Measurements from ENCODE around the gene FGF12. TPM values are rescaled to one million over a fixed set of nuclear protein-coding genes. Genes with fewer than 3 reads are reported as not detected.

The FGF12 gene
- total and polyA plus RNA-seq, 4 experiments from 2014 or later: not detected

GRCh38 chr3:192685801-192686200 is 41.5 kb downstream of the FGF12 start:
- H3K27ac Mint-ChIP-seq: no peak overlapping the region
- H3K4me3 ChIP-seq (ENCODE audit: low read length in 2 of 2): no peak overlapping the region
- H3K36me3 ChIP-seq (ENCODE audit: insufficient read depth, low read length): no peaks in the 10 kb centered on the region
- no peaks in the 10 kb centered on the region for H3K27me3 ChIP-seq (ENCODE audit: insufficient read depth, low read length)
- no peaks in the 10 kb centered on the region for H3K4me1 ChIP-seq (ENCODE audit: insufficient read depth, low read length)
- H3K27me3 Mint-ChIP-seq: no peaks in the 10 kb centered on the region
- no peaks in the 10 kb centered on the region for H3K36me3 Mint-ChIP-seq
- no peaks in the 10 kb centered on the region for H3K9me3 ChIP-seq (ENCODE audit: control insufficient read depth in 1 of 2, low read length in 2 of 2)
- H3K4me1 Mint-ChIP-seq: no peaks in the 10 kb centered on the region
- H3K9me3 Mint-ChIP-seq: peaks cover 0 to 23% (median 13%) of the 10 kb centered on the region in 8 donors
- POLR2A ChIA-PET (ENCODE audit: partially characterized antibody): no interaction called here
- no peak overlapping the region for H3K27ac ChIP-seq (ENCODE audit: low read depth, low read length)
- CTCF ChIA-PET (ENCODE audit: partially characterized antibody): no interaction called here
- H3K4me3 Mint-ChIP-seq: no peak overlapping the region
- no peak for DNase-seq
- intact Hi-C loops (cut with micrococcal nuclease): no loop called here

DNA sequence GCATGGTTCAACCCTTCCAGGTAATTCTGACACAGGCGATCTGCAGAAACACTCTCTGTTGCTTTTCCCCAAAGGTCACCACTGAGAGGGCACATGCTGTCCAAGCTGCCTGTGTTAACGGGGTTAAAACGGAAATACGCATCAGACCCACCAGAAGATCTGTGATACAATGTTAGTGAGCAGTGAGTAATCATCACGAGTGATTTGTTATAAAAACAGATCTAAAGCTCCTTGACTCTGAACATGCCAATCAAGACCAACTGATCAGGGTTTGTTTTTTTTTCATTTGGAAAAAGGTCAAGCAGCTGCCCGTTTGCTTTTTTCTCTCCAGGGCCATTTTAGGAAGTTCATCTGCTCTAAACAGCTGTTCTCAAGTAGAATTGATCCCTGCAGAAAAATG is 43.2 kb downstream of the FGF12 start:
- Mint-ChIP-seq H3K36me3 (no peaks in the 10 kb centered on the region), H3K27me3 (no peaks in the 10 kb centered on the region), H3K27ac (no peak overlapping the region), H3K4me3 (no peak overlapping the region), H3K4me1 (no peaks in the 10 kb centered on the region), H3K9me3 (peaks cover 0 to 11% (median 7%) of the 10 kb centered on the region in 8 donors)
- Histone ChIP-seq H3K4me1 (ENCODE audit: insufficient read depth, low read length) (no peaks in the 10 kb centered on the region), H3K4me3 (ENCODE audit: low read length in 2 of 2) (no peak overlapping the region), H3K36me3 (ENCODE audit: insufficient read depth, low read length) (no peaks in the 10 kb centered on the region), H3K9me3 (ENCODE audit: control insufficient read depth in 1 of 2, low read length in 2 of 2) (no peaks in the 10 kb centered on the region), H3K27me3 (ENCODE audit: insufficient read depth, low read length) (no peaks in the 10 kb centered on the region), H3K27ac (ENCODE audit: low read depth, low read length) (no peak overlapping the region)
- ChIA-PET POLR2A (ENCODE audit: partially characterized antibody) (no interaction called here), CTCF (ENCODE audit: partially characterized antibody) (no interaction called here)
- intact Hi-C loops (cut with micrococcal nuclease): no loop called here
- DNase-seq: no peak

DNA sequence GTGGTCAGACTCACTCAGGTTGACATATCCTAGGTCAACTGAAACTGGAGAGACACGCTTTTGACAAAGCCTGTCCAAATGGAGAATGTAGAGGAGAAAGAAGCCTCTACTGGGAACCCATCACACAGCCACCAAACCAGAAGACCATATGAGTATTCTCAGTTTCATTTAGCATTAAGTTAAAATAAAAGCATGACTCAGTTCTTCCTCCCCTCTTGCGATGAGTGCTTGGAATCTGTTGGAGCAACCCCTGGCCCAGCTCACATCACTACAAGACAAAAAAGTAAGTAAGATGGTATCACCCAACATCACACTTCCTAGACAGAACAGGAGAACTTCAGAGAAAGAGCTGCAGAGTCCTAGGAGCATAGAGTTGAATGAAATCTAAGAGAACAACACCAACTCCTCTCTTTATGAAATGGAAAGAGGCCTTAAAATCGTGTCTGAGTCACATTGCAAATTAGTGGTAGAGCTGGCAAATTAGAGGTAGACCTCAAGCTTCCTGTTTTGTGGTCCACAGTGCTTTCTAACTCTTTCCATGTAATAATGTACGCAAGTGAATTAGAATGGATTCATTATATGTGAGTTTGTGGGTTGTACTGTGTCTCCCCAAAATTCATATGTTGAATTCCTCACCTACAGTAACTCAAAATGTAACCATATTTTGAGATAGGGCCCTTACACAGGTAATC is 51.2 kb downstream of the FGF12 start:
- no peak for DNase-seq
- Mint-ChIP-seq H3K4me1 (peaks cover 0 to 4% (median 0%) of the 10 kb centered on the region in 4 donors), H3K27me3 (no peaks in the 10 kb centered on the region), H3K9me3 (peaks cover 0 to 4% (median under 1%) of the 10 kb centered on the region in 8 donors), H3K27ac (no peak overlapping the region), H3K36me3 (no peaks in the 10 kb centered on the region), H3K4me3 (no peak overlapping the region)
- intact Hi-C loops (cut with micrococcal nuclease): no loop called here
- no peak overlapping the region for H3K4me3 ChIP-seq (ENCODE audit: low read length in 2 of 2)
- H3K27ac ChIP-seq (ENCODE audit: low read depth, low read length): no peak overlapping the region
- H3K9me3 ChIP-seq (ENCODE audit: control insufficient read depth in 1 of 2, low read length in 2 of 2): no peaks in the 10 kb centered on the region
- POLR2A ChIA-PET (ENCODE audit: partially characterized antibody): no interaction called here
- CTCF ChIA-PET (ENCODE audit: partially characterized antibody): no interaction called here
- H3K36me3 ChIP-seq (ENCODE audit: insufficient read depth, low read length): no peaks in the 10 kb centered on the region
- H3K4me1 ChIP-seq (ENCODE audit: insufficient read depth, low read length): no peaks in the 10 kb centered on the region
- no peaks in the 10 kb centered on the region for H3K27me3 ChIP-seq (ENCODE audit: insufficient read depth, low read length)

DNA sequence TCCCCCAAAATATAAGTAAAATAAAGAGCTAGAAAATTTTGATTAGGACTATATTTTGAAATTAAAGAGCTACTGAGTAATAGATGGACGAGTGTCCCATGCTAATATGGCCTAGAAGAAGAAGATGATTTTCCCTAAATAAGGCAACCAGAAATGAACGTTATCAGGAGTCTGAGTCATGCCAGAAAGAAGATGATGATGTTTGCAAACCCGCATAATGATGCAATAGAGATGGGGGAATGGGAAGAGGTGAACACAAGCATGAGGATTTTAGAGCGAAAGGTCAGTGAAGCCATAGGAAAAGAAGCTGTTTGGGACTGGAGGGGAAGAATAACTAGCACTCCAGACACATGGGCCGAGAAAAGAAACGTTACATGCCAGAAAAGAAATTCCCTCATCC is 71.7 kb downstream of the FGF12 start:
- Mint-ChIP-seq H3K27me3 (peaks cover 0 to 3% of the 10 kb centered on the region in 2 donors), H3K4me1 (no peaks in the 10 kb centered on the region), H3K36me3 (no peaks in the 10 kb centered on the region), H3K27ac (no peak overlapping the region), H3K9me3 (peaks cover 0 to 4% (median 0%) of the 10 kb centered on the region in 8 donors), H3K4me3 (no peak overlapping the region)
- Histone ChIP-seq H3K36me3 (ENCODE audit: insufficient read depth, low read length) (no peaks in the 10 kb centered on the region), H3K27me3 (ENCODE audit: insufficient read depth, low read length) (no peaks in the 10 kb centered on the region), H3K4me3 (ENCODE audit: low read length in 2 of 2) (no peak overlapping the region), H3K4me1 (ENCODE audit: insufficient read depth, low read length) (no peaks in the 10 kb centered on the region), H3K9me3 (ENCODE audit: control insufficient read depth in 1 of 2, low read length in 2 of 2) (no peaks in the 10 kb centered on the region), H3K27ac (ENCODE audit: low read depth, low read length) (no peak overlapping the region)
- CTCF ChIA-PET (ENCODE audit: partially characterized antibody): no interaction called here
- DNase-seq: no peak
- intact Hi-C loops (cut with micrococcal nuclease): no loop called here
- POLR2A ChIA-PET (ENCODE audit: partially characterized antibody): no interaction called here

DNA sequence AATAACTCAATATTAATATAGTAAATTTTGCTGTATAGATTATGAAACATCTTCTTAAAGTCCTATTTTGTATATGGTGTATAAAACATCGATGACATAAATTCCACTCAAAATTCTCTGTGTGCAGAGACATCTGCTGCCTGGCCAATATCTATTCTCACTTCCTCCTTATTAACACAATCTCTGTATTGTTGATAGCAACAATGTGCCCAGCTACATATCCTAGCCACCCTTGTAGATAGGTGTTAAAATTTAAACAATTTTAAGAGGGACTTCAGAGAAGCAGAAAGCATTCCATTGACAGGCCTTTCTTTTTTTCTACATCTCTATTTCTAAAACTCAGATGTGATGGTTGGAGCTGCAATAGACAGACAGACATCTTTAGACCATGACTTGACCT is 72.3 kb downstream of the FGF12 start:
- POLR2A ChIA-PET (ENCODE audit: partially characterized antibody): no interaction called here
- H3K27ac Mint-ChIP-seq: no peak overlapping the region
- intact Hi-C loops (cut with micrococcal nuclease): no loop called here

GRCh38 chr3:192653862-192654261 is 73.5 kb downstream of the FGF12 start:
- no peaks in the 10 kb centered on the region for H3K36me3 ChIP-seq (ENCODE audit: insufficient read depth, low read length)
- H3K4me3 ChIP-seq (ENCODE audit: low read length in 2 of 2): no peak overlapping the region
- POLR2A ChIA-PET (ENCODE audit: partially characterized antibody): no interaction called here
- Mint-ChIP-seq H3K4me1 (no peaks in the 10 kb centered on the region), H3K4me3 (no peak overlapping the region), H3K36me3 (no peaks in the 10 kb centered on the region), H3K27me3 (peaks cover 0 to 3% of the 10 kb centered on the region in 2 donors), H3K9me3 (peaks cover 0 to 4% (median 0%) of the 10 kb centered on the region in 8 donors), H3K27ac (no peak overlapping the region)
- CTCF ChIA-PET (ENCODE audit: partially characterized antibody): no interaction called here
- H3K27me3 ChIP-seq (ENCODE audit: insufficient read depth, low read length): no peaks in the 10 kb centered on the region
- DNase-seq: no peak
- H3K27ac ChIP-seq (ENCODE audit: low read depth, low read length): no peak overlapping the region
- intact Hi-C loops (cut with micrococcal nuclease): no loop called here
- H3K4me1 ChIP-seq (ENCODE audit: insufficient read depth, low read length): no peaks in the 10 kb centered on the region
- H3K9me3 ChIP-seq (ENCODE audit: control insufficient read depth in 1 of 2, low read length in 2 of 2): no peaks in the 10 kb centered on the region

More for the DNA sequence above, 72.3 kb downstream of the FGF12 start:
- Mint-ChIP-seq H3K4me1 (no peaks in the 10 kb centered on the region), H3K4me3 (no peak overlapping the region), H3K36me3 (no peaks in the 10 kb centered on the region), H3K9me3 (peaks cover 0 to 4% (median 0%) of the 10 kb centered on the region in 8 donors), H3K27me3 (peaks cover 0 to 3% of the 10 kb centered on the region in 2 donors)
- Histone ChIP-seq H3K9me3 (ENCODE audit: control insufficient read depth in 1 of 2, low read length in 2 of 2) (no peaks in the 10 kb centered on the region), H3K4me1 (ENCODE audit: insufficient read depth, low read length) (no peaks in the 10 kb centered on the region), H3K27me3 (ENCODE audit: insufficient read depth, low read length) (no peaks in the 10 kb centered on the region), H3K27ac (ENCODE audit: low read depth, low read length) (no peak overlapping the region), H3K4me3 (ENCODE audit: low read length in 2 of 2) (no peak overlapping the region), H3K36me3 (ENCODE audit: insufficient read depth, low read length) (no peaks in the 10 kb centered on the region)
- no peak for DNase-seq
- CTCF ChIA-PET (ENCODE audit: partially characterized antibody): interaction anchor here (0.6 kb wide), 1 partner anchor 14 kb away, joined by 3 read pairs; no protein-coding TSS in a partner anchor

DNA sequence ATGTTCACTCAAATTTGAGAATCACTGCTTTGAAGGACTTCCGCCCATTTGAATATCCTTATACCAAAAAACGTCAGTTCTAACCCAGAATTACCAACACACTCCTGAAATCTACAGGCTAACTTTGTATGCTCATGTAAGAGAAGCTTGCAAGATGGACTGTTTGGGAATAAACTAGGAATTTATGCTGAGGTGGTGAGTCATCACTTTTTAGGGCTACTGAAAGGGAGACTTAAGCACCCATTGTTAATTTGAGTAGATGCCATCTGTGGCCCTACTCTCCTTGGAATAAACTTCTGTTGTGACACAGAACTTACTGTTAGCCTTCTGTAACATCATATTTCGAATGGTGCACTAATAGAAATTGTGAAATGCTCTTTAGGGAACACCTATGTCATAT is 74.6 kb downstream of the FGF12 start:
- H3K27ac Mint-ChIP-seq: no peak overlapping the region
- H3K4me3 Mint-ChIP-seq: no peak overlapping the region
- Histone ChIP-seq H3K4me3 (ENCODE audit: low read length in 2 of 2) (no peak overlapping the region), H3K27ac (ENCODE audit: low read depth, low read length) (no peak overlapping the region), H3K36me3 (ENCODE audit: insufficient read depth, low read length) (no peaks in the 10 kb centered on the region), H3K9me3 (ENCODE audit: control insufficient read depth in 1 of 2, low read length in 2 of 2) (no peaks in the 10 kb centered on the region), H3K4me1 (ENCODE audit: insufficient read depth, low read length) (no peaks in the 10 kb centered on the region), H3K27me3 (ENCODE audit: insufficient read depth, low read length) (no peaks in the 10 kb centered on the region)
- H3K9me3 Mint-ChIP-seq: peaks cover 0 to 4% (median 0%) of the 10 kb centered on the region in 8 donors
- H3K36me3 Mint-ChIP-seq: no peaks in the 10 kb centered on the region
- H3K27me3 Mint-ChIP-seq: peaks cover 0 to 3% of the 10 kb centered on the region in 2 donors
- intact Hi-C loops (cut with micrococcal nuclease): no loop called here
- POLR2A ChIA-PET (ENCODE audit: partially characterized antibody): no interaction called here
- DNase-seq: no peak
- CTCF ChIA-PET (ENCODE audit: partially characterized antibody): no interaction called here
- no peaks in the 10 kb centered on the region for H3K4me1 Mint-ChIP-seq
